SHP77 (cell line): Measurements from ENCODE around the gene JUNB.

Experiments used
- DNase-seq, 2 experiments: peaks; one replicate each; lab custom pipeline; 2025; lab: John Stamatoyannopoulos, UW

The JUNB gene

GRCh38 chr19:12842511-12842910 is 51.2 kb downstream of the JUNB start:
- DNase-seq = no peak
